T-helper 1 cell treated with Interleukin-12 subunit alpha and Interleukin-12 subunit beta and Interleukin-4 antibody, amounts not matched to agents 30 ng/mL and 1 ng/mL, for 36 hours (primary cell): ENCODE measurements around the gene SCN2B. TPM values are rescaled to one million over a fixed set of nuclear protein-coding genes. Genes with fewer than 3 reads are reported as not detected.

Source experiments
- intact Hi-C: fragments of 100-400 bp; cut with micrococcal nuclease; formaldehyde crosslinking; loops from one replicate; pipeline ENCODE4 v1.15.1; 2024
- total RNA-seq: library from RNA; stranded (reverse); gene quantifications from 2 replicates; pipeline ENCODE4 v1.2.3, GENCODE V29; 2022

Gene SCN2B
- total RNA-seq, 1 donor from 2014 or later = not detected

DNA sequence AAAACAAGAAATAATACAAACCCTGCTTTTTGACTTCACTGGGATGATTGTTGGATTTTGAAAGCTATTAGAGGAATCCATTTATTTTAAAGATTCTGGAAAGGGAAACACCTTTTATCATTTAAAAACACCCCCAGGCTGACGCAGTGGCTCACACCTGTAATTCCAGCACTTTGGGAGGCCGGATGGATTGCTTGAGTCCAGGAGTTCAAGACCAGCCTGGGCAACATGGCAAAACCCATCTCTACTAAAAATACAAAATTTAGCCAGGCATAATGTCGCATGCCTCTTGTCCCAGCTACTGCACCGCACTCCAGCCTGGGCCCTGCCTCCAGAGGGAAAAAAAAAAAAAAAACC lies 317 bp upstream of the SCN2B start:
- intact Hi-C loops = no loop called here

DNA sequence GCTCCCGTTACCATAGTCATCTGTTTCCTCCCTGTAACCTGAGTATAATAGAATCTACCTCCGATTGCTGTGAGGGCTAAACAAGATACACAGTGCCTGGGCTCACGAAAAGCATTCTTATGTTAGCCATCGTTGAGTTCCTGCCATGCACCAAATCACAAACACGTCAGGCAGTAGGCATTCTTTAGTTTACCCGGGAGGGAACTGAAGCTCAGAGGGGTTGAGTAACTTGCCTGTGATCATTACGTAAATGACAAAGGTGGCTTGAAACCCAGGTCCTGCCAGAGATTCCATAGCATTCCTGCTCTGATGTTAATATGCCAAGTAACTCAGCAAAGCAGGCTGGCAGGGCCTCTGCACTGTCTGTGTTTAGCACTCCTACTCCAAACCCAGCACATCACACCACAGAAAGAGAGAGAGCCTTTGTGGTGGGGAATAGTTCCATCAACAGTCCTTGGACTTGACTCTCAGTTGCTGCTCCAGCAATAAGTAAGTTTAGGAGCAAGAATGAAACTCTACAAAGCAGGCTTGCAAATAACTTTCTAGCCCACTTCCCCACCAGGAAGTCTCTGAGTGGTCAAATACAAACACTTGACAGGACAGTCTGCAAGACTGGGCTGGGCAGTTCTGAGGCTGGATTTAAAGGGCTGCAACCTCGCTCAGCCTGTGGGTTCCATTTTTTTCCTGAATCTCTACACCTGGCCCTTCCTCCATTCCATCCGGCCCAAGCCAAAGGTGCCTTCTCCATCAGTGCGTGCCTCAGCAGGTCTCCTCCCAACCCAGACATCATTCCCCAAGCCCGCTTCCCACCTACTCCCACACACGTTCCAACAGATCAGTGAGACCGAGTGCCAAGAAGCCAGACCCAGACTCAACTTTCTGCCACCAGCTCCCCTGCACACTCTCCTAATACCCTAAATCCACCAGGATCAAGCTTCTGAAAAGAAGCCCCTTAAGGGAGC lies 1.1 kb downstream of the SCN2B start:
- intact Hi-C loops = no loop called here

DNA sequence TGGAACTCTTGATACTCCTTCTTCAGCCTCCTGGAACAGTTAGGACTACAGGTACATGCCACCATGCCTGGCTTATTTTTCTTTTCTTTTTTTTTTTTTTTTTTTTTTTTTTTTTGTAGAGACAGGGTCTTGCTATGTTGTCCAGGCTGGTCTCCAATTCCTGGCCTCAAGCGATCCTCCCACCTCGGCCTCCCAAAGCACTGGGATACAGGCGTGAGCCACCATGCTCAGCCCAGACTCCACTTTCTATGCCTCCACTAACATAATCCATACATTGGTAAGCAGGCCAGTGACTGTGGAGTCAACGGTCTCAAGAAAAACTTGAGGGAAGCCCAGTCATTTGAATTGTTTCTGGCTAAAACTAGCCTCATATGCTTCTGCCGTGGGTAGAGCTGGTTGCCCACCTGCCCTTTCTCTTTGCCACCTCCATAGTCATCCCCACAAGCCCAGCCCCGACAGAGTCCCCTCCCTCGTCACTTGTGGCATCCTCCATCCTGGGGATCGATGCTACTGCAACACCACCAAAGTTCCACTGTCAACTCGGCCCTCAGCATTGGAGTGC lies 2.4 kb downstream of the SCN2B start:
- intact Hi-C loops = no loop called here

DNA sequence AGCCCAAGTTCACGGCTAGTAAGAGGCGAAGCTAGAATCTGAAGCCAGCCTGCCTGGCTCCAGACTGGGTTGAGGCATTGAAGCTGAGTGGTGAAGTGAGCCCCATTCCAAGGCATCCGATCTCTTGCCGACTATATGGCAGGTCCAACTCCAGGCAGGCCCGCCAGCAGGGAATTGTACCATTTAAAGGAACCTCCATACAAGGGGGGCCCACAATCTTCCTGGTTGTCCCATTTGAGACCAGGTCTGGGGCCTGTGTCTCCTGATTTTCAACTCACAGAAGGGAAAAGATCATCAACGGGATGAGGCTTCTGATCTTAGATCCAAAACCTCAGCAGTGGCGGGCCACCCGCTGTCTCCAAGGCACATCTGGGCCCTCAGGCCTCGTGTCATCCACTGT lies 4.1 kb downstream of the SCN2B start:
- intact Hi-C loops = no loop called here

DNA sequence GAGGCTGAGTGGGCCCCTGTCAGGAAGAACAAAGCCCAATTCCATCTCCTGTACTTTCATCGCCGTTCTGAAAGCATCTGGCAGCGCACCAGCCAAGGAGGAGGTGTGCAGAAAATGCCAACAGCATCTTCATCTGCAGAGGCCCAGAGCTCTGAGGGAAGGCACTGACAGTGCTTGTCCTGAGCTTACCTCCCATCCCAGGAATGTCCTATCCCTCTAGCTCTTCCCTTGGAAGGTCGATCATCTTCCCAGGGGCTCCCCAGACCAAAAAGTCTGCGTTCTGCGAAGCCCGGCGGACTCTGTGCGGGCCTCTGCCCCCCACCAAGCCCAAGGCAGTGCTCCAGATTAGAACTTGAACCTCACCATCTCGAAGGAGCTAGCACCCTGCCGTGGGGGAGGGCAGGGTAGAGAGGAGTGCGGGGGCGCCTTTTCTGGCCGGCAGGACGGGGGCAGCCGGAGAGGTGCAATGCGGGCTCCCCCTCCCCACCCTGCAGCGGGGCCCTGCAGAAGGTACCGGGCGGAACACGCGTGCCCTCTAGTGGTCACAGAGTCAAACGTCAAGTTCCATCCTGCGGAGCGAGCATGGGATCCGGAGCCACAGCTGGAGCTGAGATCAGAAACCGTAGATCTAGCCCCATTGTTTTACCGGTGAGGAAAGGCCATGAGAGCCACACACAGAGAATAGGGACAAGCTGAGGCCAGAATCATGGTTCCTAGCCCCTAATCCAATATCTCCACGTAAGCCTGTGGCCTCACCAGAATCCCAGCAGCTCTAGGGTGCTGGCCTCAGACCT lies 5.0 kb downstream of the SCN2B start:
- intact Hi-C loops = loop anchor here (1.0 kb wide), 3 partner anchors 26 to 364 kb away; no protein-coding TSS in a partner anchor

- intact Hi-C loops = loop anchor here (1.0 kb wide), 3 partner anchors 26 to 364 kb away; no protein-coding TSS in a partner anchor
Measured at GRCh38 chr11:118170882-118171268, 5.6 kb downstream of the SCN2B start.

GRCh38 chr11:118170231-118170630 lies 6.2 kb downstream of the SCN2B start:
- intact Hi-C loops = no loop called here

GRCh38 chr11:118169300-118170140 lies 6.9 kb downstream of the SCN2B start:
- intact Hi-C loops = no loop called here

GRCh38 chr11:118168751-118169150 lies 7.7 kb downstream of the SCN2B start:
- intact Hi-C loops = no loop called here

DNA sequence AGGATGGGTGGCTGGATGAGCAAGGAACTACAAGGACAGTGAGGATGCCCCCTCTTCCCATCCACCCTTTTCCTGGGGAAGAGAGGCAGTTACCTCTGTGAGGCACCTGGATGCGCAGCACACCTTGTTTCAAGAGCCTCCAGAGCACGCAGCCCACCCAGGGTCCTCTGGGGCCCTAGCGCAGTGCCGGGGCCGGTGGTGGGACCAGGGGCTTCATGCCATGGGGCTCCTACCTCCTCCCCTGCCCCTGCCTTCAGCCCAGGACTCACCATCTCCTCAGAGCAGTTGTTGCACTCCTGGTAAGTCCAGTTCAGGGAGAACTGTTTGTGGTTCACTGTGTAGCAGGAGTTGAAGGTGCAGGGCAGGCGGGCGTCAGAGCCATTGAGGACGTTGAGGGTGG lies 8.1 kb downstream of the SCN2B start:
- intact Hi-C loops = no loop called here

DNA sequence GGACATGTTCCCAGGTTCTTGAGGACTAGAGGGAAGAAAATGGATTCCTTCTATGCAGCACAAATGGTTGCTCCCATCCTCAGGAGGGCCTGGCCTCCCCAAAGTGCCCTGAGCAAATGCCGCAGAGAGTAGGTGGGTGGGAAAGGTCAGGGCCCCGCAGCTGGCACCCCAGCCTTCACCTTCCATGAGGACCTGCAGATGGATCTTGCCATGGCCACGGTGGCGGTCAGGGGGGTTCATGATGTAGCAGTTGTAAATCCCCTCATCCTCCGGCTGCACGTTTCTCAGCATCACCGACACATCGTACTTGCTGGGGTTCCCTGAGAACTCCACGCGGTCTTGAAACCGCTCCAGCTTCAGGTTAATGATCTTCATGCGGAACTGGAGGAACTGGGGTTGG lies 8.5 kb downstream of the SCN2B start:
- intact Hi-C loops = no loop called here

DNA sequence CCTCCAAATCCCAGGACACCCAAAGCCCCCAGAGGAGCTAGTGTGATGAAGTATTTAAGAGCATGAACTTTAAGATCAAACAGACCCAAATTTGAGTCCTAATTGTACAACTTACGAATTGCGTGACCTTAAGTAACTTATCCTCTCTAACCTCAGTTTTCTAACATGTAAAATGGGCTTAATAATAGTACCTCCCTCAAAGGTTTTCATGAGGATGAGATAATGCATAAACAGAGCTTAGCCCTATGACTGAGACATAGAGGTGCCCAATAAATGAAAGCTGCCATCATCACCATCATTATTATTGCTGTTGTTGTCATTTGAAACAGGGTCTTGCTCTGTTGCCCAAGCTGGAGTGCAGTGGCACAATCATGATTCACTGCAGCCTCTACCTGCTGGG lies 9.2 kb downstream of the SCN2B start:
- intact Hi-C loops = no loop called here

- intact Hi-C loops = no loop called here
Measured at GRCh38 chr11:118166641-118167040, 9.8 kb downstream of the SCN2B start.

GRCh38 chr11:118164885-118165284 lies 11.6 kb downstream of the SCN2B start:
- intact Hi-C loops = no loop called here

DNA sequence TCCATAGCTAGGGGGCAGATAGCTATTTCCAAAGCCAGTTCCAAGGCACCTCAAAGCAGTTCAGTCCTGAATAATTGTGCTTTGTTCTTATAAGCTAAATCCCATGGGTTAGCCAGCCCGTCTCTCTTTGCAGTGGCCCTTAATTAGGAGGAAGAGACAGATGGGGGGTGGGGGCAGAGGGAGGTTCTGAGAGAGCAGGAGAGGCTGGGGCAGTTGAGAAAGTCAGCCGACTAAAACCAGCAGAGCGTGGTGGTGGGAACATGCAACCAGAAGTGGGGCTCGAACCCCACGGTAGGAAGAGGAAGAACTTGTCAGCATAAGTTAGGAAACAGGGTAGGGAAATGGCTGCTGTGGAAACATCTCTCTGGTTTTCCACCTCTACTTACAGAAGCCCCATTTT lies 12.9 kb downstream of the SCN2B start:
- intact Hi-C loops = no loop called here

DNA sequence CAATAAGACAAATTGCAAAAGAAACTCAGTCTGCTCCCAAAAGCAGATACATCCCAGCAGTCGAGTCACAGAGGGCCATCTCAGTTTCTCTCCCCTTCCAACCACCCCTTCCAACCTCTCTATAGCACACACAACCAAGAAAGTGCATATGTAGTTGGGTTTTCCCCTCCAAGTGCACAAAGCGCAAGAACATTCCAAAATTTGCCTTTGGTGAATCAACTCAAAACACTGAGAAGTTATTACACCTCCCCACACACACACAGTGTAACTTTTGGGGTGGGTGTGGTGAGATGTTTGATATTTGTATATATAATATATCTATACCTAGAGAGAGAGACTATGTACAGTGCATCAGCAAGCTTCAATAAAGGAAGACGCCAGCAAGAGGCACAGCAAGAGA lies 13.6 kb downstream of the SCN2B start:
- intact Hi-C loops = no loop called here

DNA sequence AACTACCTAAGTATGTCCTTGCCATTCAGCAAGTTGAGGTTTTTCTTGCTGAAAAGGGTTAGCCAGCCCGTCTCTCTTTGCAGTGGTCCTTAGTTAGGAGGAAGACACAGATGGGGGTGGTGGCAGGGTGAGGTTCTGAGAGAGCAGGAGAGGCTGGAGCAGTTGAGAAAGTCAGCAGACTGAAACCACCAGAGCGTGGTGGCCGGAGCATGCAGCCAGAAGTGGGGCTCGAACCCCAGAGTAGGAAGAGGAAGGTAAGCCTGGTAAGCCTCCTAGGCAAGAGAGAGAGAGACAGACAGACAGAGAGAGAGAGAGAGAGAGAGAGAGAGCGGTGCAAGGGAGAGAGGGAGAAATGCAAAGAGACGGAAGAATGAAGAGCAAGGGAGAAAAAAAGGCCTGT lies 14.7 kb downstream of the SCN2B start:
- intact Hi-C loops = no loop called here

DNA sequence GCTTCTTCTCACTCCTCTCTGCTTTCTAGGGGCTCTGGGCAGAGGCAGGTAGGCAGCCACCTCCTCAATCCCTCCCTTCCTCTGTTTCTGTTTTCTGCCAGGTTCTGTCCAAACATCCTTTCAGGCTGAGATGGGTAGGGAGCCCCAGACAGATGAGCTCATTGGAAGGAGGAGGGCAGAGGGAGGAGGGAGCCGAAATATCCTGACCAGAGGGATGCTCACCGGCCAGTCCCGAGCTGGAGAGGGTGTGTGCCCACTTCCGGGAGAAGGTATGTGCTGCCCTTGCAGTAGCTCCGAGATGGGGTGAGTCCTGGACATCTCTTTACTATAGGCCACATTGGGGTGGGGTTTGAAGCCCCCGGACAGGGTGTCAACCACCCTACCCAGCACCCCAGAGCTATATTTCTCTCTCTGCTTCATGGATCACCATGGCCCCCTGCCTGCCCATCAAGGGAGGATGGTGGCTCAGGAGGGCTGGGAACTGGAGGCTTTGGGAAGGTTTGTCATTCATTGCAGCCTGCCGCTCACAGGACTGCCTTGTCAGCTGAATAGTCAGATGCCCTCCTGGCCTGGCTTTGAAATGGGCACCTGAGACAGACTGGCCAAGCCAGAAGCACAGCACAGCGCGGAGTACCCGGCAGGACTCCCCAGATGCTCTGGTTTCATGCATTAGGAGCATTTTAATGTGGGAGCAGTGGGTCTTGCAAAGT lies 19.1 kb downstream of the SCN2B start:
- intact Hi-C loops = no loop called here

DNA sequence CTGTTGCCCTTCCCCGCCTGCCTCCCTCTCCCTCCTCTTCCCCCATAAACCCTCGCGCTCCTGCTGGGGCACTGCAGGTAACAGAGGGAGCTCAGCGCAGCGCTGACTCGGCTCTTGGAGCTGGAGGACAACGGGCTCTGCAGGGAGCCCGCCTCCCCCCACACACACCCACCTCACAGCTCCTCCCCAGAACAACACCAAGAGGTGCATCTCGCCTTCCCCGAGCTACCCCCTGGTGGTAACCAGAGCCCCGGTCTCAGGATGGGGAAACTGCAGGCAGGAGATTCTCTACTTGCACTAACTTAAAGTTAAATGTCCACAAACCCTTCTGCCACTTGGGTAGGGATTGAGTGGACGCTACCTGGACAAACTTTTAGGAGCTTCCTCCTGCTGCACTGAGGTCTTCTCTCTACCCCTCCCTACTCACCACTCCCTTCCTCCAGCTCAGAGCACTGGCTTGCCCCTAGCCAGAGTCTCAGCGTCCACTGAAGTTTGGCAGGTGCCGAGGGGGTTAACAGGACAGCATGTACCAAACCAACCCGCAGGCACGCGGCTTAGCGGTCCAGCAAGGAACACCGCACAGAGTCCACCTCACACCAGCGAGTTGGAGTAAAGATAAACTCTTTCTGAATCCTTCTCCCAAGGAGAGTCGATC lies 19.8 kb downstream of the SCN2B start:
- intact Hi-C loops = no loop called here
